GM23248 (cell line): ENCODE measurements around the gene CPNE2.
"Not testable (repeated sequence)": the region's sequence is repeated elsewhere in the genome, so short reads cannot be mapped to it uniquely, and the experiment has no call there.

ENCODE experiments used
- EZH2 ChIP-seq: fragments of 200-600 bp; sonication (generic); IDR thresholded peaks from 2 replicates; pipeline ENCODE4 v1.6.1; 2018; ENCODE audit warnings: antibody characterized with exemption, mild to moderate bottlenecking; ENCODE audit not compliant: insufficient read depth, poor library complexity, severe bottlenecking
- EZH2phosphoT487 ChIP-seq: fragments of 200-600 bp; sonication (generic); IDR thresholded peaks from 2 replicates; pipeline ENCODE4 v1.6.1; 2018; ENCODE audit warnings: antibody characterized with exemption, moderate library complexity, mild to moderate bottlenecking, low read depth; ENCODE audit not compliant: insufficient read depth

DNA sequence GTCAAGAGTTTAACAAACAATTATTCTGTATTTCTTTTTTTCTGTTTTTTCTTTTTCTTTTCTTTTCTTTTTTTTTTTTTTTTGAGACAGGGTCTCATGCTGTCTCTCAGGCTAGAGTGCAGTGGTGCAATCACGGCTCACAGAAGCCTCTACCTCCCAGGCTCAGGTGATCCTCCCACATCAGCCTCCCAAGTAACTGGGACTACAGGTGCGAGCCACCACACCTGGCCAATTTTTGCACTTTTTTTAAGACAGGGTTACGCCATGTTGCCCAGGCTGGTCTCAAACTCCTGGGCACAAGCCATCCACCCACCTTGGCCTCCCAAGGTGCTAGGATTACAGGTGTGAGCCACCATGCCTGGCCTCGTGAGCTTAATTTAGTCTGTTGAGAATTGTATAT, 97.1 kb downstream of the CPNE2 start:
- TF ChIP-seq EZH2, EZH2phosphoT487: not testable (repeated sequence)
